Natural killer cell (primary cell): ENCODE data around the gene CXCL14. TPM values are rescaled to one million over a fixed set of nuclear protein-coding genes. Genes with fewer than 3 reads are reported as not detected.

Experiments used
- ATAC-seq, 3 donors: fragments of 150-1000 bp in 2 of 3; fragments of 200-7000 bp in 1 of 3; cut with Tn5 transposase; 1 replicate in 1 of 3; 2 replicates in 2 of 3; pipeline ENCODE4 v1.10.0; 2021; ENCODE audit warnings: mild to moderate bottlenecking in 2 of 3, moderate library complexity in 2 of 3
- DNase-seq, 2 donors: peaks; one replicate each; pipeline versions ENCODE4 v3.0.0 to v3.0.0-alpha.2; 2013 to 2021; ENCODE audit warnings: mixed read lengths in 1 of 2
- H3K27ac ChIP-seq: one replicate; pipeline ENCODE4 v1.5.1; 2013; ENCODE audit warnings: mild to moderate bottlenecking, low read length
- H3K27me3 ChIP-seq: one replicate; pipeline ENCODE4 v1.6.1; 2013; ENCODE audit warnings: low read length; ENCODE audit not compliant: control insufficient read depth, insufficient read depth
- H3K36me3 ChIP-seq: one replicate; pipeline ENCODE4 v1.6.1; 2013; ENCODE audit warnings: low read length; ENCODE audit not compliant: control insufficient read depth, insufficient read depth
- H3K4me1 ChIP-seq: one replicate; pipeline ENCODE4 v1.6.1; 2013; ENCODE audit warnings: low read length; ENCODE audit not compliant: control insufficient read depth, insufficient read depth
- H3K4me3 ChIP-seq: one replicate; pipeline ENCODE4 v1.5.1; 2013; ENCODE audit warnings: low read length
- H3K9me3 ChIP-seq: one replicate; pipeline ENCODE4 v1.6.1; 2013; ENCODE audit warnings: low read length; ENCODE audit not compliant: control insufficient read depth, insufficient read depth
- H3K27ac Mint-ChIP-seq, 2 donors: one replicate each; pipeline ENCODE4 v1.8.0; 2022; ENCODE audit warnings: mild to moderate bottlenecking in 2 of 2, mixed read lengths in 2 of 2, moderate library complexity in 1 of 2
- H3K27me3 Mint-ChIP-seq, 2 donors: one replicate each; pipeline ENCODE4 v1.8.0; 2022; ENCODE audit warnings: low read depth in 2 of 2, mixed read lengths in 2 of 2
- H3K36me3 Mint-ChIP-seq: one replicate; pipeline ENCODE4 v1.8.0; 2022; ENCODE audit warnings: mixed read lengths
- H3K4me1 Mint-ChIP-seq, 2 donors: one replicate each; pipeline ENCODE4 v1.8.0; 2022; ENCODE audit warnings: mixed read lengths in 2 of 2
- H3K4me3 Mint-ChIP-seq: one replicate; pipeline ENCODE4 v1.8.0; 2022; ENCODE audit warnings: mild to moderate bottlenecking, moderate library complexity, mixed read lengths
- H3K9me3 Mint-ChIP-seq, 2 donors: one replicate each; pipeline ENCODE4 v1.8.0; 2022; ENCODE audit warnings: mixed read lengths in 2 of 2
- WGBS: methylation state at CpG from one replicate; pipeline ENCODE4 v1.1.7; 2013; ENCODE audit warnings: missing lambda C conversion rate; ENCODE audit not compliant: insufficient coverage; 5-methylcytosine and 5-hydroxymethylcytosine counted together
- intact Hi-C: fragments of 100-400 bp; cut with micrococcal nuclease; formaldehyde crosslinking; loops from one replicate; pipeline ENCODE4 v1.14.2; 2022
- total RNA-seq, 4 donors: library from RNA; stranded (reverse); fragments of 120-200 nt in 1 of 4; gene quantifications; one replicate each; pipeline versions ENCODE4 v1.2.3 to v1.2.4, GENCODE V29; 2013 to 2022
- TF ChIP-seq, protein P1 (sequence below): fragments of 200-600 bp; IDR thresholded peaks from one replicate; pipeline ENCODE4 v1.8.0; 2022; ENCODE audit warnings: antibody characterized with exemption

CXCL14 gene
- total RNA-seq, 3 donors from 2014 or later (not counting 1 experiment from before 2014, with no cell fraction given): not detected

DNA sequence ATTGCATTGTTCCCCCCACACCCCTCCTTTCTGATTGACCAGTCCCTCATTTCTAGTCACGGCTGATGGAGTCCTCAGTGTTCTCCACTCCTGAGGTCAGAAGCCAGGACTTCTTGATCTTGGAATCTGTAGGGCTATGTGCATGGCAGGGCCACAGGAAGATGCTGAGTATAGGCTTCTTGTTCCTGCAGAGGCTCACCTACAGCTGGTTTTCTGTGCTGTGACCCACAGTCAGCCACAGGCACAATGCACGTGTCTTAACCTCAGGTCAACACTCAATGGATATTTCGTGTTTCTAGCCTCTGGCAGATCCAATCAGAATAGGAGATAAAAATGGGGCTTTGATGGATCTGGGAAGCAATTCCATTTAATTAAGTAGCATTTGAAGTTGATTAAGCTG is 14.3 kb upstream of the CXCL14 start:
- DNase-seq (no peak), ATAC-seq (no peak)
- no peaks in the 10 kb centered on the region for H3K9me3 Mint-ChIP-seq
- no peak overlapping the region for H3K4me3 Mint-ChIP-seq
- no peaks in the 10 kb centered on the region for H3K4me1 Mint-ChIP-seq
- no peak overlapping the region for H3K27ac ChIP-seq
- H3K36me3 Mint-ChIP-seq: no peaks in the 10 kb centered on the region
- intact Hi-C loops: no loop called here
- TF ChIP-seq, protein P1, sequence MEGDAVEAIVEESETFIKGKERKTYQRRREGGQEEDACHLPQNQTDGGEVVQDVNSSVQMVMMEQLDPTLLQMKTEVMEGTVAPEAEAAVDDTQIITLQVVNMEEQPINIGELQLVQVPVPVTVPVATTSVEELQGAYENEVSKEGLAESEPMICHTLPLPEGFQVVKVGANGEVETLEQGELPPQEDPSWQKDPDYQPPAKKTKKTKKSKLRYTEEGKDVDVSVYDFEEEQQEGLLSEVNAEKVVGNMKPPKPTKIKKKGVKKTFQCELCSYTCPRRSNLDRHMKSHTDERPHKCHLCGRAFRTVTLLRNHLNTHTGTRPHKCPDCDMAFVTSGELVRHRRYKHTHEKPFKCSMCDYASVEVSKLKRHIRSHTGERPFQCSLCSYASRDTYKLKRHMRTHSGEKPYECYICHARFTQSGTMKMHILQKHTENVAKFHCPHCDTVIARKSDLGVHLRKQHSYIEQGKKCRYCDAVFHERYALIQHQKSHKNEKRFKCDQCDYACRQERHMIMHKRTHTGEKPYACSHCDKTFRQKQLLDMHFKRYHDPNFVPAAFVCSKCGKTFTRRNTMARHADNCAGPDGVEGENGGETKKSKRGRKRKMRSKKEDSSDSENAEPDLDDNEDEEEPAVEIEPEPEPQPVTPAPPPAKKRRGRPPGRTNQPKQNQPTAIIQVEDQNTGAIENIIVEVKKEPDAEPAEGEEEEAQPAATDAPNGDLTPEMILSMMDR: no peak
- no peaks in the 10 kb centered on the region for H3K36me3 ChIP-seq
- H3K27me3 ChIP-seq: no peaks in the 10 kb centered on the region
- no peaks in the 10 kb centered on the region for H3K9me3 ChIP-seq
- no peak overlapping the region for H3K4me3 ChIP-seq
- 82% methylated on average over 3 of the region's 3 CpGs for WGBS
- no peak overlapping the region for H3K27ac Mint-ChIP-seq
- no peaks in the 10 kb centered on the region for H3K4me1 ChIP-seq
- H3K27me3 Mint-ChIP-seq: peaks cover 3 to 16% of the 10 kb centered on the region in 2 donors

DNA sequence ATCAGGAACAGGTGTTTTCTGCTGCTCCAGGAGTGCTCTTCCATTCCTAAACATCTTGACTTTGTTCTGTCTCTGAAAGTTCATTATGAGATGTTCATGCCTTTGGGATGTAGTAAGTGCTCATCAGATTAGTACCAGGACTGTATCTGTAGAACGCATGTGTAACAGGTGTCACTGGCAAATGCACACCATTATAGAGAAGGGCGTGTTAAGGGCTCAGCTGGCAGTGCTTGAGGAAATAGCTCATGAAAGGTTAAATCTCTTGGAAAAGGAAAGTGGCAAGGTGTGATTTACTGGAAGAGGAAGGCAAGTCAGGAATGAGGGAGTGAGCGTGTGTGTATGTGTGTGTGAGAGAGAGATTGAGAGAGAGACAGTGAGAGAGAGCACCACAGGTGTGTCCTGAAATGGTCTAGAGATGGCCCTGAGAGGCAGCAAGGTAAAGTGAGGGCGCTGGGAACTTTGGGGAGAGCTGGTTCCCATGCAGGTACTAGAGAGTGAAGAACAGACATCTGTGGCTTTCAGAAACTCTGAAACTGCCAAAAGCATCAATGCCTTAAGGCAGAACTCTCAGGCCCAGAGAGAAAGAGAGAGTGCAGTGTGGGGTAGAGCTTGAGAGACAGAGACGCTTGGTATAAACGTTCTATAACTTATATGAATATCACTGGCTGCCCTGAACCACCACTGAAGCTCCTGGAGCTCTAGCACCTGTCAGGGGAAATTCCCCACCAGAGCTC is 13.7 kb upstream of the CXCL14 start:
- Histone ChIP-seq H3K4me3 (no peak overlapping the region), H3K36me3 (no peaks in the 10 kb centered on the region), H3K27ac (no peak overlapping the region), H3K4me1 (no peaks in the 10 kb centered on the region), H3K27me3 (no peaks in the 10 kb centered on the region), H3K9me3 (no peaks in the 10 kb centered on the region)
- H3K9me3 Mint-ChIP-seq: no peaks in the 10 kb centered on the region
- DNase-seq: no peak
- no peaks in the 10 kb centered on the region for H3K36me3 Mint-ChIP-seq
- no peak overlapping the region for H3K27ac Mint-ChIP-seq
- no peak overlapping the region for H3K4me3 Mint-ChIP-seq
- WGBS: 75% methylated on average over 6 of the region's 6 CpGs
- ATAC-seq: no peak
- H3K4me1 Mint-ChIP-seq: no peaks in the 10 kb centered on the region
- intact Hi-C loops: no loop called here
- TF ChIP-seq, protein P1: no peak
- H3K27me3 Mint-ChIP-seq: peaks cover 3 to 16% of the 10 kb centered on the region in 2 donors

DNA sequence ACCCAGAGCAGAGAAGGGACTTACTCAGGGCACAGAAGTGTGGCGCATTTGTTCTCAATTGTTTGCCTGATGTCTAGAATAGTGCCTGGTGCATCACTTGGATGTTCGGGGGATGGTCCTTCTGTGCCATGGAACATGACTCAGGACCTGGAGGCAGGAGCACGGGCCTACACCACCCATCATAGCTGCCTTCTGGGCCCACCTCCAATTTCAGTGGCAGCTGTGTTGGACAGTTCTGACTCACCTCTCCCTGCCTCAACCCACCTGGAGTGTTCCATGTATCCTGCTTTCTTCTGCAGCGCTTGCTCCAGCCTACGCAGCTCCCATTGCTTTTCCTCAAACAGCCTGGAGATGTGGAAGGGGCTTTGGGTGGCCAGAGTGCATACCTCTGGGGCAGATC is 12.5 kb upstream of the CXCL14 start:
- 95% methylated on average over 5 of the region's 5 CpGs for WGBS
- no peaks in the 10 kb centered on the region for H3K27me3 ChIP-seq
- H3K9me3 ChIP-seq: no peaks in the 10 kb centered on the region
- H3K36me3 Mint-ChIP-seq: no peaks in the 10 kb centered on the region
- no peaks in the 10 kb centered on the region for H3K36me3 ChIP-seq
- H3K27me3 Mint-ChIP-seq: peaks cover 3 to 8% of the 10 kb centered on the region in 2 donors
- no peaks in the 10 kb centered on the region for H3K4me1 ChIP-seq
- no peaks in the 10 kb centered on the region for H3K9me3 Mint-ChIP-seq
- DNase-seq: no peak
- no peak overlapping the region for H3K27ac ChIP-seq
- no peak for ATAC-seq
- intact Hi-C loops: no loop called here
- no peaks in the 10 kb centered on the region for H3K4me1 Mint-ChIP-seq
- H3K27ac Mint-ChIP-seq: no peak overlapping the region
- no peak overlapping the region for H3K4me3 Mint-ChIP-seq
- no peak overlapping the region for H3K4me3 ChIP-seq
- TF ChIP-seq, protein P1: no peak

DNA sequence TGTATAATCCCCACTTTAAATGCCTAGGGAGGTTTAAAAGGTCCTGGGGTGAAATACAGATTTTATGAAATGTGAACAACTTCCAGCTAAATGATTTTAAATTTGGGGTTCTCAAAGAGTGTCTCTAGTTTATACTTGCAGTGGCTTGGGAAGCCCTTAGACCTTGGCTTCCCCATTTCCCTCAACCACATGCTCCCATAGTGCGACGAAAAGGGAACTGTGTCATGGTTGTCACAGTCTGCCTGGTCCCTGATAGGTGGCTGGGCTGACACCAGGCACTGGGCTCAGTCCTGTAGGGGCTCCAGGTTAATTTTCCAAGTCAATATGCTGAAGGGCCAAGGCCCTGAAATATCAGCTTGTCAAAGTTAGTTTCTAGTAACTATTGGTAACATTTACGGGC is 10.4 kb upstream of the CXCL14 start:
- H3K4me3 Mint-ChIP-seq: no peak overlapping the region
- 34% methylated on average over 3 of the region's 3 CpGs for WGBS
- Histone ChIP-seq H3K27ac (no peak overlapping the region), H3K36me3 (no peaks in the 10 kb centered on the region), H3K4me1 (no peaks in the 10 kb centered on the region), H3K27me3 (no peaks in the 10 kb centered on the region), H3K9me3 (no peaks in the 10 kb centered on the region), H3K4me3 (no peak overlapping the region)
- no peak overlapping the region for H3K27ac Mint-ChIP-seq
- intact Hi-C loops: no loop called here
- no peak for DNase-seq
- TF ChIP-seq, protein P1: no peak
- peaks cover 6 to 19% of the 10 kb centered on the region in 2 donors for H3K27me3 Mint-ChIP-seq
- H3K9me3 Mint-ChIP-seq: no peaks in the 10 kb centered on the region
- no peaks in the 10 kb centered on the region for H3K36me3 Mint-ChIP-seq
- ATAC-seq: no peak
- H3K4me1 Mint-ChIP-seq: no peaks in the 10 kb centered on the region
